ENCODE measurements around the gene CSNK2B.

DNA sequence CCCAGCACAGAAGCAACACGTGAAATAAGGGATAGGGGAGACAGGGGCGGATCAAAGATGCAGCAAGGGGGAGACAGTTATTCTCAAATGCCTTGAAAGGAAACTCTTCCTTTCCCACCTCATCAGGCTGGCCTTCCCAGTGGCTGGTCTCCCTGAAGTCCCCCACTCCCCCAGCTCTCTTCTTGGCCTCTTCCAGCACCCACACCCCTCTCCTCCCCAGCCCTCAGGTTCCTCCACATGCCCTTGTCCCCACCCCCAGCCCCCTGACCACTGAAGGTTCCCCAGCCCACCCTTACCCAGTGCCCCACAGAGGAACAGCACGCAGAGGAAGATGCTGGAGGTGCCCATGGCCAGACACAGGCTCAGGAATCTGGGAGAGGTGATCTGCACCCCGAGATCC lies 47.6 kb downstream of the CSNK2B start:
- TF ChIP-seq POLR2AphosphoS5 (IDR thresholded peaks at IDR 0.05; ENCODE audit: low read depth, low read length) (no peak), POLR2A (IDR thresholded peaks at IDR 0.05; ENCODE audit: low read depth, low read length) (no peak)

Measured in GM12892 (cell line).